ELF-1 (cell line): Measurements from ENCODE around the gene TMEM131L.
"Not testable (repeated sequence)": the region's sequence is repeated elsewhere in the genome, so short reads cannot be mapped to it uniquely, and the experiment has no call there.

Experiments
- DNase-seq: peaks from one replicate; pipeline ENCODE4 v3.0.0-alpha.2; 2016; ENCODE audit warnings: low read depth, low spot score

The TMEM131L gene

DNA sequence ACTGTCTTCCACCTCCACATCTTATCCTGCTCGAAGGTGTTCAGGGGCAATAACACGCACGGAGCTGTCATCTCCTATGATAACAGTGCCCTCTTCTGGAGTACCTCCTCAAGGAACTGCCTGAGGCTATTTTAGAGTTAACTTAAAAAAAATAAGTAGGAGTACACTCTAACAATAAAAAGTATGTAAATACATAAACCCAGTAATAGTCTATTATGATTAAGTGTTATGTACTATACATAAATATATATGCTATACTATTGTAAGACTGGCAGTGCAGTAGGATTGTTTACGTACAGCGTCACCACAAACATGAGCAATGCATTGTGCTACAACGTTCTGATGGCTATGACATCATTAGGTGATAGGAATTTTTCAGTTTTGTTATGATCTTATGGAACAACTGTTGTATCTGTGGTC lies 183.4 kb downstream of the TMEM131L start:
- DNase-seq: no peak

GRCh38 chr4:153651116-153651515 lies 185.0 kb downstream of the TMEM131L start:
- DNase-seq: no peak

DNA sequence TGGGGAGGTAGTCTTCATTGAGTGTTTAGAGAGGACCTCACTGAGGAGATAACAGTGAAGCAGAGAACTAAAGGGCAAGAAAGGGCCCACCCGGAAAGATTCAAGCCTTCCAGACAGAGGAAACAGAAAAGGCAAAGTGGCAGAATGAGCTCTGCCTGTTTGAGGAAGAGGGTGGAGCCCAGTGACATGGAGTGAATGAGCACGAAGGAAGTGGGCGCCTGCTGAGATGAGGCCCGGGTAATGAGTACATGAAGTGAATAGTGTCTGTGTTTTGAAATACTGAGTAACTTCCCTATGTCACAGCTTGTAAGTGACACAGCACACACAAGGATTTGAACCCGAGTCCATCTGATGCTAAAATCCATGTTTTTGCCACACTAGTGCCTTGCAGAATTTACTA lies 185.4 kb downstream of the TMEM131L start:
- no peak for DNase-seq

DNA sequence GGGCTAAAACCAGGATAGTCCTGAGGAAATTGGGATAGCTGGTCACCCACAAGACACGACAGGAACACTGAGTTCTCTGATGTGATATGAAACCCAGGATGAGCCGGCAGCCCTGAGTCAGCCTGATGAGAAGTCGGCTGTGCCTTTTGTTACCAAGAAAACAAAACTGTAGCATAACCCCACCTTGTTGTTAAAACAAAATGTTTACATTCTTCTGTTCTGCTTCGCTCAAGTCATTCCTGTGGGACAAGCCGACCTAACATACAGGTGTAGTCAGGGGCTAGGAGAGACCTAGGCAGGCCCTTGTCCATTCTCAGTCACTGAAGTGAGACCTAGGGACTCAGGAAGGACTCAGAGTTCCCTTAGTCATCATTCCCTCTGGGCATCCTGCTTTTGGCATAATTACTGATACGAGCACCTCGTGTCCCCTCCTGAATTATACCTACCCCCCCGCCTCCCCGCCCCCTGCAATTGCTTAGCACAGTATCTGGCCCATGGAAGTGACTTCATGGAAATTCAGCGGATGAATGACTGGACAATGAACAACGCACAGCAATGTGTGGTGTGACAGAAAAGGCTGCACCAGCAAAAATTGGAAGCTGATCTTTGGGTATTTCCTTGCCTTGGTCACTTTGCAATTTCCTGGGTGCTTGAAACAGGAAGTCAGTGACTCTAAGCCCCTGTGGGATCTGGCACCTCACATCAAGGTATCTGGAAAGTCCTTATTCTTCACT lies 186.1 kb downstream of the TMEM131L start:
- DNase-seq: no peak

DNA sequence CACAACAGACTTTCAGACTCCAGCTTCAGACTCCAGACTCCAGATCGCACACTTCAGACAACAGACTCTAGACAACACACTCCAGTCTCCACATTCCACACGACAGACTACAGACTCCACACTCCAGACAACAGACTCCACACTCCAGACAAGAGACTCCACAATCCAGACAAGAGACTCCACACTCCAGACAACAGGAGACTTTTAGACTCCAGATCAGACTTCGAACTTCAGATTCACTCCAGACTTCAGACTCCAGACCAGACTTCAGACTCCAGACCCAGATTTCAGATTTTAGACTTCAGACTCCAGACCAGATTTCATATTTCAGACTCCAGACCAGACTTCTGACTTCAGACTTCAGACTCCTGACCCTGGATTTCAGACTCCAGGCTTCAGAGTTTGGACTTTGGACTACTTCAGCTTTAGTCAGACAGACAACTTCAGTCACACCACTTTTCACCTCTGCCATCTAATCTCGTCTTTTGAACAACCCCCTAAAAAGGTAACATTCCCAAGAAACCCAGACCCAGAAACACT lies 188.9 kb downstream of the TMEM131L start:
- peak; percentile 36 for DNase-seq

DNA sequence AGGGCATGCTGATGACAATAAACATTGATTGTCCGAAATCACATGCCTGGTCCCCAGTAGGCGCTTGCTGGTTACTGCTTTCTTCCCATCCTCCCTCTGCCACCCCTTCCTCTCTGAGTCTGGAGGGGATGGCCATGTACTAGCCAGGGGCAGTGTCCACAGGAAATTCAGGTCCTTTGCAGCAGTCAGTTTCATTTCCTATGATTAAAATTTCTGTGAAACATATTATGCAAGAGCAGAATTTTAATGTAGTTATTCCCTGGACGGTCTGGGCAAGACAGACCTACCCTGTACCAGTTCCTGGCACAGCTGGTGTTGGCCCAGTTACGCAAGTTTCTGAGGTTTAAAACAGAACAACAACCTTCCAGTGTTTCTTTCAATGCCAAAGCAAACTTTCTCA lies 189.8 kb downstream of the TMEM131L start:
- no peak for DNase-seq

DNA sequence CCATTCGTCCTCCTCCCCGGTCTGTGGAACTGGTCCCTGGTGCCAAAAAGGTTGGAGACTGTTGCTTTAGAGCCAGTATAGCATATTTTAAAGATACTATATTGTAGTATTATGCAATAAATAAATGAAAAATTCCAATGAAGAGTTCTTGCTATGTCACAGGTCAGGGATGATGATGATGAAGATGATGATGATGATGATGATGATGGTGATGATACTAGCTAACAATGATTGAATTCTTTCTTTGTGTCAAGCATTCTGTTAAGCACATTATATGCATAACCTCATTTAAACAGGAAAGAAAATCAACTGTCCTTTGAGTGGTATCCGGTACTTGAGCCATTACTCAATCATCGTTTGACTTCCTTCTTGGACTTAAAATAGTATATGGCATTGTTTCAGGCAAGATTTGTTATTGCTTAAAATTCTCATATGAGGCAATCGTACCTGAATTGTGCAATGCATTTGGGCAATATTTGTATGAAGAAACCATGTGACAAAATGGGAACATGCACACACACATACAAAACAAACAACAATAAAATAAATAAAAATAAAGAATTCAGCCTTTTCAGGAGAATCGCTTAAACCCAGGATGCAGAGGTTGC lies 195.2 kb downstream of the TMEM131L start:
- DNase-seq: no peak

DNA sequence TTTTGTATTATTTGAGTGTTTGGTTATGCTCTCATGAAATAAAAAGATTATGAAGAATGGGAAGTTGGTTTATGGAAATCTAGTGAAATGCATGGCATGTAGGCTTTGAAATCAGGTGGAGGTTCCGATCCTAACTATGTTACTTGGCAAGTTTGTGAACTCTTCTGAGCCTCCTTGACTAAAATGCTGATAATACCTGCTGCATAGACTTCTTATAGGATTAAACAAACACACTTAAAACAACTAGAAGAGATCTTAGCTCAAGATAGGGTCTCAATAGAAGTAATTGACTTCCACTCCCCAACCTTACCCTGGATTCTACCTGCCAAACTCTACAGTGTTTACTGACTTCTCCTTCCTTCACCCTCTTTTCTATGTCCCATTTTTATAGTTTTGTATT lies 195.7 kb downstream of the TMEM131L start:
- no peak for DNase-seq

DNA sequence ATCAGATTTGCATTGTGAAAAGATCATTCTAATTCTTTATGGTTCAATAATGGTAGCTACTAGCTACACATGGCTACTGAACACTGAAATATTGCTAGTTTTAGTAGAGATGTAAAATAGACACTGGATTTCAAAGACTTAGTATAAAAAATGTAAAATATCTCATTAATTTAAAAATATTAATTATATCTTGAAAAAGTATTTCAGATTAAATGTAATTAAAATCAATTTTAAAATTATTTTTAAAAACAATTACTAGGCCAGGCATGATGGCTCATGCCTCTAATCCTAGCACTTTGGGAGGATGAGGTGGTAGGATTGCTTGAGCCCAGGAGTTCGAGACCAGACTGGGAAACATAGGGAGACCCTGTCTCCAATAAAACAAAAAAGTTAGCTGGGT lies 197.5 kb downstream of the TMEM131L start:
- no peak for DNase-seq

- not testable (repeated sequence) for DNase-seq
Measured at GRCh38 chr4:153666505-153666904, 200.3 kb downstream of the TMEM131L start.

DNA sequence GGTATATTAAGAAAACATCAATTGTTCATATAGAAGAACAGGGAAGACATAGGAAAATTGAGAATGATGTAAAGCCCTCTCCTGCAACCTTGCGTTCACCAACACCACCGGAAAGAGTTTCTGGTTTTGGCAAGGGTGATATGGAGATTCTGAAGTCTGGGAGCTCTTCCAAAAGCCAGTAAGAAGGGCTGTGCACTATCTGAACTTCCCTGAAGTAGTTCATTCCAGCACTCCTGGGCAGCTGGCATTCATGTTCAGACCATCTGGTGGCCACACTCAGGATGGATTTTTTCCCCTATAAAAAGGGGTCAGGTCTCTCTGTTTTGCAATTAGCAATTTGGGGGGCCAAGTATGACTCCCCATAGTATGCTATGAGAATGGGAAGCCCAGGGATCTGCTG lies 202.5 kb downstream of the TMEM131L start:
- no peak for DNase-seq

GRCh38 chr4:153669838-153670237 lies 203.7 kb downstream of the TMEM131L start:
- no peak for DNase-seq

DNA sequence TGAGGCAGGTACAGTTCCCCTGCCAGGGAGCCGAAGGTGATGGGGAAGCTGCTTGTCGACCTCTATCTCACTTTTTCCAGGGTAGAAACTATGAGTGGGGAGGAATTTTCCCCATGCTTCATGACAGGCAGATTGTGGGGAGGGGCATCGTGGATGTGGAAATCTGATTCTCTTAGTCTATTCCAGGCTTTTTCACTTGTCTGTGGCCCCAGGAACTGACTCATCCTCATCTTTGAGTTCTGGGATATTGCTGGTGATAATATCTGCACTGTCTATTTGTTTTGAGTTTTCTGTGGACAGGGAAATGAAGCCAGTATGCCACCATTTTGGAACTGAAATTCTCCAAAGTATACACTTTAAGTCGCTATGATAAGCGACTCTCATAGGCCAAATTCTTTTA lies 210.3 kb downstream of the TMEM131L start:
- DNase-seq: no peak

DNA sequence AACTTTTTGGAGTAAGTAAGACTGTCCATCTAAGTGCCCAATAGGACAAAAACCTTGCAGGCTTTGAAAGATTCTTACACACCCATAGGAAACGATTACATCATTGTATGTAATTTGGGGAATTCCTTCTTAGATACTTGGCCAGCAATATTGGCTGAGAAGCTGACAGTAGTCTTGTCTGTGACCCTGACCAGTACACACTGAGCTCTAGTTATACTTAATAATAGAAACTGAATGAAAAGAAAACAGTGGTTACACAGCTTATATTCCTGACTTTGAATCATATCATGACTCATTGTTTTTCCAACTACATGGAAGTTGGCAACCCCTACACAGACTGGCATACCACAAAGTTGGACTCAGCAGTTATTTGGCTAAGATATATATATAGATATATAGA lies 210.8 kb downstream of the TMEM131L start:
- DNase-seq: no peak

GRCh38 chr4:153679486-153679885 lies 213.3 kb downstream of the TMEM131L start:
- no peak for DNase-seq

DNA sequence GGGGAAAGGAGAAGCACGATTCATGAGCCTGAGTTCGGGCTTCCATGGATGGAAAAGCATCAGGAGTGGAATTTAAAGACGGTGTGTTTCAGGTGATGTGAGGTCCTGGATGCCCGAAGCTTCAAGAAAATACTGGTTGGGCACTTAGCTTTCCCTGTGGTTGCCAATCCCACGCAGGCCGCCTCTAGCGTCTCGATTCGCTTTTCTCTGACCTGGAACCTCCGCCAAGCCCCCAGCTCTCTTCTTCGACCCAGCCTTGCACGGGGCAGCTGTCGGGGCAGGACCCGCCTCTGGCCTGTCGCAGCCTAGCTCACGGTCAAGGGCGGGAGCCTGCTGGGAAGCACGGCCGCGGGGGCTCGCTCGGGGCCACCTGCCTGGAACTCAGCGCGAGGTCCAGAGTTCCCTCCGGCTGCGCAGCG lies 217.6 kb downstream of the TMEM131L start:
- DNase-seq: peak; percentile 56

- DNase-seq: peak; percentile 64
Measured at GRCh38 chr4:153684182-153684970, 218.2 kb downstream of the TMEM131L start, which contains the start of gene TLR2. Gene TLR2 (plus strand): TSS chr4:153684280. CDS start chr4:153702908, 18,628 bp downstream.

DNA sequence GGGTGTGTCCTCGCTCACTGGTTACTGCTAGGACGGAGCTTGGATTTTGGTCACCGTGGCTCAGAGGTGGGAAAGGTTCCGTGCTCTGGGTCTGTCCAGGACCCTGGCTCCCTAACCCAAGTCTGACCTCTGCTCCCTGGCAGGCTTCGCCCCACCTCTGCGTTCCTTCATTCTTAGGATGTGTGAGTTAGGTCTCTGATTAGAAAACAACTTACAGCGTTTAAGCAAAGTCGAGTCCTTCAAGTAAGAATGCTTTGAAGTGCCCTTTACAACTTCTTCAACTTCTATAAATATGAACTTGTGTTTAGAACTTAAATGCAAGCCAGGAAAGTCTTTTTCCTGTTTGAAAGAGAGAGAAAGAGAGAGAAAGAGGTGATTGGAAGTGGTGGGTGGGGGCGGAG lies 218.8 kb downstream of the TMEM131L start:
- no peak for DNase-seq
